Prostate gland (tissue), 2 donors: ENCODE data around the gene PHB1. TPM values are rescaled to one million over a fixed set of nuclear protein-coding genes. Genes with fewer than 3 reads are reported as not detected.

Experiments
- DNase-seq: peaks from one replicate; pipeline ENCODE4 v3.0.0-alpha.2; 2019; ENCODE audit warnings: low spot score
- H3K27ac ChIP-seq, 2 donors: fragments of 200-600 bp; sonication (generic); 2 replicates each; pipeline ENCODE4 v1.5.1; 2017 to 2019
- H3K27me3 ChIP-seq: fragments of 200-600 bp; sonication (generic); replicated peaks from 2 replicates; pipeline ENCODE4 v1.5.1; 2019; ENCODE audit not compliant: insufficient read depth
- H3K36me3 ChIP-seq, 2 donors: fragments of 200-600 bp; sonication (generic); 1 replicate in 1 of 2; 2 replicates in 1 of 2; pipeline versions ENCODE4 v1.5.1 to v1.8.1; 2017 to 2019
- H3K4me1 ChIP-seq: fragments of 200-600 bp; sonication (generic); replicated peaks from 2 replicates; pipeline ENCODE4 v1.5.1; 2019
- H3K4me3 ChIP-seq, 2 donors: fragments of 200-600 bp; sonication (generic); 2 replicates each; pipeline ENCODE4 v1.5.1; 2017 to 2019
- H3K9me3 ChIP-seq: fragments of 200-600 bp; sonication (generic); 2 replicates; pipeline ENCODE4 v1.5.1; 2017
- POLR2A ChIP-seq: fragments of 450-650 bp; IDR thresholded peaks from one replicate; pipeline ENCODE4 v1.6.1; 2016; ENCODE audit warnings: antibody characterized with exemption, mild to moderate bottlenecking
- POLR2AphosphoS5 ChIP-seq: sonication (generic); formaldehyde crosslinking; IDR thresholded peaks from one replicate; pipeline ENCODE4 v1.6.1; 2017; ENCODE audit warnings: antibody characterized with exemption
- WGBS: methylation state at CpG from one replicate; pipeline ENCODE4 v1.1.5; 2018; 5-methylcytosine and 5-hydroxymethylcytosine counted together
- intact Hi-C: fragments of 100-400 bp; cut with DNase I; formaldehyde crosslinking; loops from one replicate; pipeline ENCODE4 v1.14.2; 2022
- total RNA-seq, 2 donors: library from RNA; depleted of rRNA; stranded (reverse); fragments of >200 nt; gene quantifications; one replicate each; pipeline ENCODE4 v1.1.0, GENCODE V29; 2016
- TF ChIP-seq, protein P1 (sequence below), 4 experiments: fragments of 200-600 bp in 2 of 4; fragments of 450-650 bp in 2 of 4; sonication (generic) in 2 of 4; IDR thresholded peaks; 1 replicate in 3 of 4; 2 replicates in 1 of 4; pipeline ENCODE4 v1.5.1; 2016 to 2019; ENCODE audit warnings: antibody characterized with exemption in 4 of 4, mild to moderate bottlenecking in 2 of 4, moderate library complexity in 2 of 4

The PHB1 gene
- total RNA-seq, 2 donors from 2014 or later, result 105 to 135 TPM

DNA sequence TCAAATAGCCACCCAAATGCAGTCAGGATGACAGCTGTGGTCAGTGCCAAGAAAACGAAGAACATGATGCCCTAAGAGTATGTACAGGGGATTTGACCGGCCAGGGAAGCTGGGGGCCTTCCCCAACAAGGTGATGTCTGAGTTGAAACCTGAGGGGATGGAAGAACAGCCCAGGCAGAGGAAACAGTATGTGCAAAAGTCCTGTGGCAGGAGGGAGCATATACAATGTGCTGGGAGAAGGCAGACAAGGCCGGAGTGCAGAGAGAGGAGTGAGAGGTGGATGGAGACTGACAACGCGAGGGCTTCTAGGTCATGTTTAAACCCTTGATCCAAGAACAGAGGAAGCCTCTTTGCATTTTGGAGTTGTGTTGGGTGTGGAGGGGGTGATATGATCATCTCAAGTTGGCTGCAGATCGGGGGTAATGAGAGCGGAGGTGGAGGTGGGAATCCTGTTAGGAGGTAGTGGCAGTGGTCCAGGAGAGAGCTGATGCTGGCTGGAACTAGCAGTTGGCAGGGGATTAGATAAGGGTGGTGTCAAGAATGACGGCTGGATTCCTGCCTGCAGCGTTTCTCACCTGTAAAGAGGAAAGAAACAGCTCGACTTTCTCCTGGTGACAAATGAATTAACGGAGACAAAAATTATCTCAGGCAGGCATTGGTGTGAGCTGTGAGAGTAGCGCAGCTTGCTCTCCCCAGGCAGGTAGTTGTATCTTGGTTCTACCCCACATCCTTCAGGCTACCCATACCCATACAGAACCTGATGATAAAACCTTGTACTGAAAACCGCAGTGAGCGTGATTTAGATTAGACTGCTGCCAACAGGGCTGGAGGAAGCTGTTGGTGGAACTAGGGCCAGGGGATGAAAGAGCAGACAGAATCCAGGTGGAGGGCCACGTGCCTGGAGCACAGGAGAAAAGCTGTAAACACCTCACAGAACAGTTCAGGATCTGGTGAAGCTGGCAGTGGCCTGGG, 43.2 kb upstream of the PHB1 start:
- intact Hi-C loops, result no loop called here
- H3K36me3 ChIP-seq, result no peaks in the 10 kb centered on the region
- H3K27me3 ChIP-seq, result no peaks in the 10 kb centered on the region
- TF ChIP-seq POLR2A (no peak), POLR2AphosphoS5 (no peak)
- TF ChIP-seq, protein P1, sequence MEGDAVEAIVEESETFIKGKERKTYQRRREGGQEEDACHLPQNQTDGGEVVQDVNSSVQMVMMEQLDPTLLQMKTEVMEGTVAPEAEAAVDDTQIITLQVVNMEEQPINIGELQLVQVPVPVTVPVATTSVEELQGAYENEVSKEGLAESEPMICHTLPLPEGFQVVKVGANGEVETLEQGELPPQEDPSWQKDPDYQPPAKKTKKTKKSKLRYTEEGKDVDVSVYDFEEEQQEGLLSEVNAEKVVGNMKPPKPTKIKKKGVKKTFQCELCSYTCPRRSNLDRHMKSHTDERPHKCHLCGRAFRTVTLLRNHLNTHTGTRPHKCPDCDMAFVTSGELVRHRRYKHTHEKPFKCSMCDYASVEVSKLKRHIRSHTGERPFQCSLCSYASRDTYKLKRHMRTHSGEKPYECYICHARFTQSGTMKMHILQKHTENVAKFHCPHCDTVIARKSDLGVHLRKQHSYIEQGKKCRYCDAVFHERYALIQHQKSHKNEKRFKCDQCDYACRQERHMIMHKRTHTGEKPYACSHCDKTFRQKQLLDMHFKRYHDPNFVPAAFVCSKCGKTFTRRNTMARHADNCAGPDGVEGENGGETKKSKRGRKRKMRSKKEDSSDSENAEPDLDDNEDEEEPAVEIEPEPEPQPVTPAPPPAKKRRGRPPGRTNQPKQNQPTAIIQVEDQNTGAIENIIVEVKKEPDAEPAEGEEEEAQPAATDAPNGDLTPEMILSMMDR (IDR thresholded peaks at IDR 0.05), result no peak
- 34% methylated on average over 15 of the region's 15 CpGs for whole genome bisulfite sequencing
- H3K4me3 ChIP-seq, result no peak overlapping the region
- peak; percentile 18 for DNase-seq
- no peak overlapping the region for H3K27ac ChIP-seq
- no peaks in the 10 kb centered on the region for H3K9me3 ChIP-seq
- H3K4me1 ChIP-seq, result no peaks in the 10 kb centered on the region

DNA sequence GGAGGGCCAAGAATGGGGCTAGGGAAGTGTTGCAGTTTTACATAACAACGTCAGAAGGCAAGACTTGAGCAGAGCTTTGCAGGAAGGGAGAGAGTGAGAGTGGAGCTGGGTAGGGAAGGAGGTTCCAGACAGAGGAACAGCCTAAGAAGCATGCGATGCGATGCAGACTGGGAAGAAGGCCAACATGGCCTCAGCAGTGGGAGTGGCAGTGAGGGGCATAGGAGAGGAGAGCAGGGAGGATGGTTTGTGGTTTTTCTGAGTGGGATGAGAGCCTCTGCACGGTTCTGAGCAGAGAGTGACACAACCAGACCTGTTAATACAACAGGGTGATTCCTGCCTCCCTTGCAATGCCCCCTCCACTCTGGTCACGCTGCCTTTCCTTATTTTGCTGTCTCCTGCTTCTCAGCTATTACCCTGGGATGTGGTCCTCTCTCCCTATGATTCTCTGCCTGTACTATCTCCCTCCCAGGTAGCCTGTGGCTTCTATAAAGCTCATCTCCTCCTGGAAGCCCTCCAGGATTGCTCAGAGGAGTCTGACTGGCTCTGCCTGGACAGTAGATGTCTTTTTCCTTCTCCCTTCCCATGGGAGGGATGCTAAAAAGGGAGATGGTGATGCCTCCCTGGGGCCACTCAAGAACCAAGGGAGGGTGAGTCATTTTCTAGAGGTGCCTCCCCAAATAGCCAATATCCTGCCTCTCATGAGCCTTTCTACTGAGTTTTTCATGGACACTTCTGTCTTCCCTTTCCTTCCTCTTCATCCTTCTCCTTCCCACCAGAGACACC, 41.7 kb upstream of the PHB1 start:
- TF ChIP-seq, protein P1 (IDR thresholded peaks at IDR 0.05), result no peak
- Histone ChIP-seq H3K9me3 (no peaks in the 10 kb centered on the region), H3K27ac (no peak overlapping the region), H3K4me3 (no peak overlapping the region), H3K27me3 (no peaks in the 10 kb centered on the region), H3K4me1 (no peaks in the 10 kb centered on the region), H3K36me3 (no peaks in the 10 kb centered on the region)
- 20% methylated on average over 5 of the region's 5 CpGs for WGBS
- no peak for DNase-seq
- intact Hi-C loops, result no loop called here

DNA sequence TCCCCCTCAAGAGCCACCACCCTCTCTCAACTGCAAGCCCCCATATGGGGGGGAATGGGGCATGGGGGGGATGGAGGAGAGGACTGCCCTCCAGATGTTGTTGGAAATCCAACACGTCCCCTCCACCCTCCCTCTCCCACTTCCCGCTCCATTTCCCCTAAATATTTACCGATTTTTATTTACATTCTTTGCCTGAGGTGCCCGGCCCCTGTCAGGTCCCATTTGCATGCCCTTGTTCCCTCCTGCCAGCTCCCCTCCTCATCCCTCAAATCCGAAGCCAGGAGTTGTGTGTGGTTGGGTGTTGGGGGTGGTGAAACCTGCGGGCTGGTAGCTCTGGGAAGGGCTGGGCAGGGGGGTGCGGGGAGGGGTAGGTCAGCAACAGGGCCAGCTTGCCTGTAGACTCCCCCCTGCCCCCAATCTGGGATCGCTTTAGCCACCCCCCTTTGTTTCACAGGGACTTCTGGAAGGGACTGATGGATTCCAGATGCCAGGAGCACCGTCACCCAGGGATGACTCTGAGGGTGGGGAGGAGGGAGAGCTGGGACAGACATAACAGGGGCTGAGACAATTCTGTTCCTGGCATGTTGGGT, 40.7 kb upstream of the PHB1 start:
- H3K4me3 ChIP-seq, result no peak overlapping the region
- 68% methylated on average over 9 of the region's 9 CpGs for WGBS
- no peaks in the 10 kb centered on the region for H3K27me3 ChIP-seq
- no peak for DNase-seq
- H3K36me3 ChIP-seq, result no peaks in the 10 kb centered on the region
- no peaks in the 10 kb centered on the region for H3K9me3 ChIP-seq
- no peaks in the 10 kb centered on the region for H3K4me1 ChIP-seq
- no peak overlapping the region for H3K27ac ChIP-seq
- TF ChIP-seq POLR2A, result no peak
- TF ChIP-seq, protein P1 (IDR thresholded peaks at IDR 0.05), result no peak
- no peak for TF ChIP-seq POLR2AphosphoS5
- intact Hi-C loops, result no loop called here

DNA sequence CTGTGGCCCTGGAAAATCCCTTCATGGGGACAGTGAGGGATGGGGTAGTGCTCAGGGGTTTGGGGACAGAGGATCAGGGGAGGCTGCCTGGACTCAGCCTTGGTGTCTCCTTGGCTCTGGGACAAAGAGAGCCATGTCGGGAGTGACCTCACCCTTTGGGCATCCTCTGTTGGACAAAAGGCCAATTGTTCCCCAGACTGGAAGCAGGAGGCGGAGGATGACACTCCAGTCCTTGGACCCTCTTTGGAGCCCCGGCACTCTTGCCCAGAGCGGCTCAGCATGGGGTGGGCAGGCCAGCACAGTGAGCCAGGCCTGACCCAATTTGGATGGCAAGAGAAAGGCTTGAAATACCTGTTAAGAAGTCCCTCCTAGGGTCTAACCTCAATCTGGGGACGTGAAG, 39.4 kb upstream of the PHB1 start:
- no peaks in the 10 kb centered on the region for H3K27me3 ChIP-seq
- no peaks in the 10 kb centered on the region for H3K36me3 ChIP-seq
- WGBS, result 82% methylated on average over 5 of the region's 5 CpGs
- DNase-seq, result no peak
- no peaks in the 10 kb centered on the region for H3K9me3 ChIP-seq
- intact Hi-C loops, result no loop called here
- no peaks in the 10 kb centered on the region for H3K4me1 ChIP-seq
- H3K4me3 ChIP-seq, result no peak overlapping the region
- H3K27ac ChIP-seq, result no peak overlapping the region
- TF ChIP-seq, protein P1 (IDR thresholded peaks at IDR 0.05), result no peak
- TF ChIP-seq POLR2A, result no peak
- TF ChIP-seq POLR2AphosphoS5, result no peak
